Epithelial cell of esophagus (primary cell): ENCODE results near the gene C1QTNF9B.

Source experiments
- DNase-seq: peaks from one replicate; pipeline ENCODE4 v3.0.0; 2010; ENCODE audit warnings: low read depth
- H3K4me3 ChIP-seq: 2 replicates; pipeline ENCODE4 v1.5.1; 2011; ENCODE audit warnings: mild to moderate bottlenecking, low read length, control low read depth
- TF ChIP-seq, protein P1 (sequence below): IDR thresholded peaks from 2 replicates; pipeline ENCODE4 v1.5.1; 2011; ENCODE audit warnings: low read depth, mild to moderate bottlenecking, low read length, control low read depth, inconsistent platforms; ENCODE audit not compliant: insufficient read depth; ENCODE audit errors: missing control alignments

C1QTNF9B gene

DNA sequence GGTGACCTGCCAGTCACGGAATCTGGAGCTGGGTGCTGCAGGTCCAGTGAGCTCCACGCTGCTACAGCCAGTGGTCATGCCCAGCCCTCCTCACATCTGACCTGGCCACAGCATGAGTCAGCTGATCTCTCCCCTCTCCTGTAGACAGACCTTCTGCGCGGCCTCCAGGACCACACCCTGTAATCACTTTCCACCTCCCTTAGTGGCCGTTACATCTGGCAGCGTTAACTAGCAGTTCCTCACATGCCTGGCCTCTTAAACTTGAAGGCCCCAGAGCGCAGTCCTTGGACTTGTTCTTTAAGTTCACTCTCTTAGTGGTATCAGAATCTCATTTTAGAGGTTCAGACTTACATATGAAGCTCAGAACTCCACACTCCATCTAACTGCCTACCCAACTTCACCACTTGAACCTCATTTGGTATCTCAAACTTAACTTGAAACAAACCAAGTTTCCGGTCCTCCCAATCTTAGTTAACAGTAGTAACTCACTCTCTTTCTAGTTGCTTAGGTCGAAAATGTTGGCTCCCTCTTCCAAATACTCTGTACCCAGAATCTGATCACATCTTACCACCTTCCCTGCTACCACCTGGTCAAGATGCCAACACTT lies 30.8 kb downstream of the C1QTNF9B start:
- TF ChIP-seq, protein P1, sequence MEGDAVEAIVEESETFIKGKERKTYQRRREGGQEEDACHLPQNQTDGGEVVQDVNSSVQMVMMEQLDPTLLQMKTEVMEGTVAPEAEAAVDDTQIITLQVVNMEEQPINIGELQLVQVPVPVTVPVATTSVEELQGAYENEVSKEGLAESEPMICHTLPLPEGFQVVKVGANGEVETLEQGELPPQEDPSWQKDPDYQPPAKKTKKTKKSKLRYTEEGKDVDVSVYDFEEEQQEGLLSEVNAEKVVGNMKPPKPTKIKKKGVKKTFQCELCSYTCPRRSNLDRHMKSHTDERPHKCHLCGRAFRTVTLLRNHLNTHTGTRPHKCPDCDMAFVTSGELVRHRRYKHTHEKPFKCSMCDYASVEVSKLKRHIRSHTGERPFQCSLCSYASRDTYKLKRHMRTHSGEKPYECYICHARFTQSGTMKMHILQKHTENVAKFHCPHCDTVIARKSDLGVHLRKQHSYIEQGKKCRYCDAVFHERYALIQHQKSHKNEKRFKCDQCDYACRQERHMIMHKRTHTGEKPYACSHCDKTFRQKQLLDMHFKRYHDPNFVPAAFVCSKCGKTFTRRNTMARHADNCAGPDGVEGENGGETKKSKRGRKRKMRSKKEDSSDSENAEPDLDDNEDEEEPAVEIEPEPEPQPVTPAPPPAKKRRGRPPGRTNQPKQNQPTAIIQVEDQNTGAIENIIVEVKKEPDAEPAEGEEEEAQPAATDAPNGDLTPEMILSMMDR, result no peak
- DNase-seq, result no peak
- no peak overlapping the region for H3K4me3 ChIP-seq

DNA sequence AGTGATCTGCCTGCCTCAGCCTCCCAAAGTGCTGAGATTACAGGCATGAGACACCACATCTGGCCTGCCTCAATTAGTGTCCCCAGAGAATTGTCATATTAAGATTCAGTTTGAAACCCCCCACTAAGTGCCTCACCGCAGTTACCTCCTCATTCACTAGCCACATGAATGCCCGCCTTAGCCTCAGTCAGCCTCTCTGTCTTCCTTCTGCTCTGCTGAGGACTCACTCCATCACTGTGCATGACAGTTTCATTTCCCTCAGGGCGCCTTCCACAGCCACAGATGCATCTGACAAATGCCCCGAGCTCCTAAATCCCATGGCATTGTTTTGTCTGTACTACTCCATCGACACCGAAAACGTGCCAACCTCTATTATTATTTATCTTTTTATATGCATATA lies 31.4 kb downstream of the C1QTNF9B start:
- TF ChIP-seq, protein P1, result no peak
- H3K4me3 ChIP-seq, result no peak overlapping the region
- no peak for DNase-seq

DNA sequence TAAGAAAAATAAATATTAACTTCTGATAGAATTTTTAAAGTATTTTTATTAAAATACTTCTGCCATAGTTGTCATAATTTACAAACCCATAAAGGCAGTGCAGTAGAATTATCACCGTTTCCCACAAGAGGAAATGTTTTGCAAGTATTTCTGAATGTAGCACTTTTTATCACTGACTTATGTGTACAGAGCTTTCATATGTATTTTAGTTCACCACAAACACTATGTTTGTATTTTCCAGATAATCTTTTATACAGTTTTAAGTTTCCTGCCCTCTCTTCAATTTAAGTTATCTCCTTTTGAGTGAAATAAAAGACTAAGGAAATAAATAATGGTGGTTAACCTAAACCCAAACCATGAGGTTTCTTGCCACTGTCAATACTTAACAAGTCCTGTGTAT lies 32.3 kb downstream of the C1QTNF9B start:
- TF ChIP-seq, protein P1, result no peak
- DNase-seq, result no peak
- no peak overlapping the region for H3K4me3 ChIP-seq

DNA sequence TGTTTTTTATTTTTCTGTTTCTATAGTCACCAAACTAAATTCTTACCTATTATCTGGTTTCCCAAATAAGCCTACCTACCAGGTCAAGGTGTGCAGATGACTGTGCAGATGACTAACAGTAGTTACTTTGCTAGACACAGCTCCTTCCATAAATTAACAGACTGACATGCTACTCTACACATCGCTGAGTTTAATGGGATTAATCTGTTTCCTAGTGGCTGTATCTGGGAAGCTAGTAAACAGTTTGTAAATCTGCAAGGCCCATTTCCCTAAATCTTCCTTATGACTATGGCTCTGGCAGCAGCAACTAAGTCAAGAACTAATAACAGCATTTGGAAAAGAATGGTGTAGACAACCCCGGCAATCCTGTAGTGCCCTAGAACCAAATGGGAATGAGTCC lies 36.0 kb downstream of the C1QTNF9B start:
- H3K4me3 ChIP-seq, result no peak overlapping the region
- TF ChIP-seq, protein P1, result no peak
- no peak for DNase-seq

DNA sequence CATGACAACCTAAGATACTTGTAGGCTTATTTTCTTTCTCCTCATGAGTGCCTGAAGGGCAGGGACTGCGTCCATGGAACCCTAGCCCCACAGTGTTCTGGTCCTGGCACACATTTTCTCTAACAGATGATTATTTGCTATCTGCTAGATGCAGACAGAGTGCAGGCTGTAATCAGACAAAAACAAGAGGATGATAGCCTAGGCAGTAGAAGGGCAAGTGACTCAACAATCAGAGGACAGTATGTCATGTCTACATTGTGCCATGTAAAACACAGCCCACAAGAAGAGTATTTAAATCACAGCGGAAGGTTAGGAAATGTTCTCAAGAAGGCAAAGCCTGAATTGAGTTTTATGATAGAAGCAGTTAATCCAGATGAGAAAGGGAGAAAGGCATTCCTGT lies 37.4 kb downstream of the C1QTNF9B start:
- no peak overlapping the region for H3K4me3 ChIP-seq
- TF ChIP-seq, protein P1, result no peak
- no peak for DNase-seq

DNA sequence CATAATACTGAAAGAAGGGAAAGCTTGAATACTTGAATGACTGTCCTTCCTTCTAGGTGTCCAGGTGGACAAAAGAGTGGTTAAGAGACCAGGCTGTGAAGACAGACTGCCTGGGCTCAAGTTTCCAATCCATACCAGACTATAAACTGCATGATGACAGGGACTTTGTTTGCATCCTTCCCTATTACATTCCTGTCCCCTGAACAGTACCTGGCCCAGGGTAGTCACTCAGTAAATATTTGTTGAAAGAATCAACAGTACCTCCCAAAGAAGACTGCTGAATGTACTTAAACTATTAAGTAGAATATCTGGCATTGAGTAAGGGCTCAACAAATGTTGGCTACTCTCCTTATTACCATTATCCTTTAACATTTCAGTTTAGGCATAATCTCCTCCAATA lies 37.8 kb downstream of the C1QTNF9B start:
- TF ChIP-seq, protein P1, result no peak
- DNase-seq, result peak; percentile 46
- no peak overlapping the region for H3K4me3 ChIP-seq

DNA sequence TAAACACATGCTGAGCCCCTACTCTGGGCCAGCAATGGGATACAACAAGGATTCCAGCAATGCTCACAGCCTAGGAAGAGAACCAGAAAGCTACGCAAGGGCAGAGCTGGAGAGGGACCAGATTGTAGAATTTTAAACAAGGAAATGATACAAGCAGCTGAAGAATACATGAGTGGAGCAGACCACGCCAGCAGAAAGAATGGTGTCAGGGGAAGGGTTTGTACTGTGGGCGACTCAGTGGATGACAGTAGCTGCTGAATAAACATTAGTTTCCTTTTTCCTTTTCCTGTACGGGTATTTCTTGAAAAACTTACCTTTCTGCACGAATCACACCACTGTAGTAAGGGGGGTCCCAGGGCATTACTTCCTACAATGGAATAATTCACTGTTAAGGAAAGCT lies 38.8 kb downstream of the C1QTNF9B start:
- DNase-seq, result no peak
- TF ChIP-seq, protein P1, result no peak
- no peak overlapping the region for H3K4me3 ChIP-seq
